Caco-2 (cell line): ENCODE data around the gene LEFTY2. TPM values are rescaled to one million over a fixed set of nuclear protein-coding genes. Genes with fewer than 3 reads are reported as not detected.
A peak's percentile ranks its signal among the peaks of the same experiment; 100 is the strongest.

Source experiments
- BruUV-seq: library from RNA; stranded (reverse); fragments of 400-500 nt; replicated peaks from 2 replicates; lab custom pipeline; 2021; lab: Mats Ljungman, UMichigan
- CTCF ChIA-PET: fragments of 300-600 bp; sonication (Branson Sonifier 250); formaldehyde crosslinking; loops from one replicate; lab custom pipeline; 2022; ENCODE audit warnings: antibody characterized with exemption; lab: Charles Lee
- POLR2A ChIA-PET: fragments of 300-600 bp; sonication (Branson Sonifier 250); formaldehyde crosslinking; loops from one replicate; lab custom pipeline; 2022; ENCODE audit warnings: antibody characterized with exemption; lab: Charles Lee
- DNase-seq, 2 experiments: peaks; one replicate each; pipeline versions ENCODE4 v3.0.0 to v3.0.0-alpha.2; 2020 to 2022
- H3K27me3 ChIP-seq: replicated peaks from 2 replicates; pipeline ENCODE4 v1.6.0; 2011; ENCODE audit warnings: low read length; ENCODE audit not compliant: control insufficient read depth, insufficient read depth
- H3K36me3 ChIP-seq: 2 replicates; pipeline ENCODE4 v1.5.1; 2011; ENCODE audit warnings: low read length; ENCODE audit not compliant: control insufficient read depth, insufficient read depth
- H3K4me1 ChIP-seq: fragments of 250-450 bp; sonication (Bioruptor Pico); 2 replicates; pipeline ENCODE4 v1.5.1; 2020; ENCODE audit warnings: mild to moderate bottlenecking
- H3K4me3 ChIP-seq: 2 replicates; pipeline ENCODE4 v1.5.1; 2011; ENCODE audit warnings: low read depth, mild to moderate bottlenecking, control low read depth, low read length
- H3K9me3 ChIP-seq: fragments of 250-450 bp; sonication (Bioruptor Pico); 2 replicates; pipeline ENCODE4 v1.5.1; 2020; ENCODE audit warnings: mild to moderate bottlenecking, moderate library complexity
- H3K27ac Mint-ChIP-seq: one replicate; pipeline ENCODE4 v1.8.0; 2022; ENCODE audit warnings: mixed read lengths; ENCODE audit not compliant: unreplicated experiment
- H3K27me3 Mint-ChIP-seq: one replicate; pipeline ENCODE4 v1.8.0; 2022; ENCODE audit warnings: mixed read lengths; ENCODE audit not compliant: insufficient read depth, unreplicated experiment
- H3K36me3 Mint-ChIP-seq: one replicate; pipeline ENCODE4 v1.8.0; 2022; ENCODE audit warnings: mild to moderate bottlenecking, mixed read lengths; ENCODE audit not compliant: insufficient read depth, unreplicated experiment
- H3K4me1 Mint-ChIP-seq: one replicate; pipeline ENCODE4 v1.8.0; 2022; ENCODE audit warnings: low read depth, mixed read lengths; ENCODE audit not compliant: unreplicated experiment
- H3K4me3 Mint-ChIP-seq: one replicate; pipeline ENCODE4 v1.8.0; 2022; ENCODE audit warnings: mild to moderate bottlenecking, moderate library complexity, mixed read lengths; ENCODE audit not compliant: unreplicated experiment
- H3K9me3 Mint-ChIP-seq: one replicate; pipeline ENCODE4 v1.8.0; 2022; ENCODE audit warnings: mixed read lengths; ENCODE audit not compliant: unreplicated experiment
- CTCF ChIP-seq, 2 experiments: fragments of 200-600 bp in 1 of 2; IDR thresholded peaks; 1 replicate in 1 of 2; 2 replicates in 1 of 2; pipeline versions ENCODE4 v1.5.1 to v1.8.0; 2011 to 2022; ENCODE audit warnings: antibody characterized with exemption in 1 of 2, control low read depth in 1 of 2, inconsistent platforms in 1 of 2, low read depth in 1 of 2, low read length in 1 of 2, mild to moderate bottlenecking in 1 of 2, moderate library complexity in 1 of 2; ENCODE audit not compliant: insufficient read depth in 1 of 2, severe bottlenecking in 1 of 2, unreplicated experiment in 1 of 2
- intact Hi-C: fragments of 100-400 bp; cut with micrococcal nuclease; formaldehyde crosslinking; loops from one replicate; pipeline ENCODE4 v1.10.0; 2022; ENCODE audit not compliant: unreplicated experiment
- total RNA-seq: library from RNA; stranded (reverse); gene quantifications from 2 replicates; pipeline ENCODE4 v1.2.3, GENCODE V29; 2022

Gene LEFTY2
- total RNA-seq, 1 experiment from 2014 or later, result not detected

- H3K4me3 Mint-ChIP-seq, result no peak overlapping the region
- DNase-seq, result no peak
- peaks cover 16% of the 10 kb centered on the region for H3K36me3 Mint-ChIP-seq
- H3K4me1 ChIP-seq, result no peaks in the 10 kb centered on the region
- H3K4me3 ChIP-seq, result no peak overlapping the region
- intact Hi-C loops, result no loop called here
- 0 out of 2 replicates have a peak, but pooled peaks cover 3% of the 10 kb centered on the region for H3K36me3 ChIP-seq
- POLR2A ChIA-PET, result interaction anchor here (0.6 kb wide), 1 partner anchor 51 kb away, joined by 17 read pairs; no protein-coding TSS in a partner anchor
- H3K27ac Mint-ChIP-seq, result no peak overlapping the region
- H3K9me3 ChIP-seq, result no peaks in the 10 kb centered on the region
- CTCF ChIA-PET, result no interaction called here
- H3K27me3 ChIP-seq, result no peaks in the 10 kb centered on the region
- no peaks in the 10 kb centered on the region for H3K27me3 Mint-ChIP-seq
- no peak for TF ChIP-seq CTCF (IDR thresholded peaks at IDR 0.05; ENCODE audit: insufficient read depth in 1 of 2, low read depth in 1 of 2, low read length in 1 of 2, severe bottlenecking in 1 of 2, unreplicated experiment in 1 of 2)
- BruUV-seq, result no TSS peak
- no peaks in the 10 kb centered on the region for H3K4me1 Mint-ChIP-seq
- no peaks in the 10 kb centered on the region for H3K9me3 Mint-ChIP-seq
Measured at GRCh38 chr1:225926551-225927113, 14.4 kb downstream of the LEFTY2 start.

DNA sequence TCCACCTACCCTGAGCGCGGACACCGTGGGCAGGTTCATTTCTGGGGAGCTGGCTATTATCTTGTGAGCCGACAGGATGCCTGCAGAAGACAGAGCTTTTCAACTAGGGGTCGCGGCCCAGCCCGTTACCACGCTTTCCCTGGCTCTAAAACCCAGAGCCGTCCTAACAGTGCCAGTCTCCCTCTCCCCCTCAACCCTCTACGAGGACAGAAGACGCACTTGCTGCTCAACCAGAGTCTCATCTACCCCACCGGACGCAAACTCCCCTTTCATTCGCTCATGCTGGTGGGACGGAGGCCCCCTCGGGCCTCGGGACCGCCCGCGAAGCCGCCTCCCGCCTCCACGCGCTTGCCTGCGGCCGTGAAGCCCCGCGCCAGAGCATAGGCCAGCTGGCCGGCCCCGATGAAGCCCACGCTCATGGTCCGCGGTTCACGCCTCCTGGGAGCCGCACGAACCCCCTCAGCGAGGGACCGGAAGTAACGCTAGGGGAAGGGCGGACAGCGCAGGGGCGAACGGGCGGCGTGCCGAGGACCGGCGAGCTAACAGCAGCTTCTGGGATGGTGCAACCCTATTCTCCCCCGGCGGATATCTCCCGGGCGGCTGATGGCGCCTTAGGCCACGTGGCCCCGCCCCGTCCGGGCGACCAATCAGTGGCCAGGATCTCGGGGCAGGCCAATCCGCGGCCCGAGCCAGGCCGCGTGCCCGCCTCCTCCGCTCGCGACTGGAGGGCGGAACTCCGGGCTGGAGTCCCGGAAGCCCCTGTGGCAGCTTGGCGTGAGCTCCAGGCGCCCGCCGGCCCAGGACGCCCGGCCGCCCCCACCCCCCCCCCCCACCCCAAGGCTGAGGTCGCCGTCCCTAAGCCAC lies 17.1 kb downstream of the LEFTY2 start, which contains the start of gene PYCR2:
PYCR2 (minus strand) TSS at position 559 of the 864 bp plus-strand sequence; CDS start at position 419, 140 bp downstream.
- DNase-seq, result peak; percentile 95 to 98
- Mint-ChIP-seq H3K36me3 (peaks cover 37% of the 10 kb centered on the region), H3K27me3 (no peaks in the 10 kb centered on the region), H3K4me3 (peak within 1 kb of the TSS; percentile 95), H3K9me3 (no peaks in the 10 kb centered on the region), H3K27ac (peak within 1 kb of the TSS; percentile 94), H3K4me1 (no peaks in the 10 kb centered on the region)
- Histone ChIP-seq H3K36me3 (peaks cover 5% of the 10 kb centered on the region), H3K4me1 (no peaks in the 10 kb centered on the region), H3K27me3 (no peaks in the 10 kb centered on the region), H3K4me3 (peak within 1 kb of the TSS; percentile 81), H3K9me3 (no peaks in the 10 kb centered on the region)
- TF ChIP-seq CTCF (IDR thresholded peaks at IDR 0.05; ENCODE audit: insufficient read depth in 1 of 2, low read depth in 1 of 2, low read length in 1 of 2, severe bottlenecking in 1 of 2, unreplicated experiment in 1 of 2), result no peak
- intact Hi-C loops, result loop anchor here (1.0 to 5.0 kb wide), 2 partner anchors 43 to 48 kb away; no protein-coding TSS in a partner anchor
- POLR2A ChIA-PET, result interaction anchor here (0.6 to 1.9 kb wide), 14 partner anchors 13 to 1580 kb away, joined by 3 to 33 read pairs (median 5); partner anchors contain the start of genes H3-3A, SDE2, SRP9 and TMEM63A
- CTCF ChIA-PET, result interaction anchor here (0.5 to 1.5 kb wide), 11 partner anchors 15 to 755 kb away, joined by 3 to 11 read pairs (median 5); partner anchors contain the start of genes LEFTY1, SRP9 and TMEM63A
- BruUV-seq, result TSS peak; percentile 73

DNA sequence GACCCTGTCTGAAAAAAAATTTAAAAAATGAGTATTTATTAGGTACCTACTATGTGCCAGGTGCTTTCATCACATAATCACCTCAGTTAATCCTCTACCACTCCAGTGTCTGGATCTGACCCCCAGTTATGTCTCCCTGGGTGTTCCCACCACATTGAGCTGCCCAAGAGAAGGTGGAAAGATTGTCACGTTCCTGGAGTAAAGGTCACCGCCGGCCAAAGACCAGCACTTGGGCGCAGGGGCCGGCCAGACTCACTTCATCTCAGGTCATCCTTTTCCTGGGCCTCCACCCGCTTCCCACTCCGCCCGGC lies 17.7 kb downstream of the LEFTY2 start:
- Mint-ChIP-seq H3K36me3 (peaks cover 37% of the 10 kb centered on the region), H3K27ac (peak overlapping the region; percentile 94), H3K4me3 (peak overlapping the region; percentile 95), H3K27me3 (no peaks in the 10 kb centered on the region), H3K9me3 (no peaks in the 10 kb centered on the region), H3K4me1 (no peaks in the 10 kb centered on the region)
- H3K27me3 ChIP-seq, result no peaks in the 10 kb centered on the region
- ChIA-PET POLR2A (interaction anchor here (0.6 to 1.9 kb wide), 4 partner anchors 13 to 110 kb away, joined by 3 to 33 read pairs (median 5); partner anchors contain the start of genes SDE2 and TMEM63A), CTCF (interaction anchor here (0.7 to 1.5 kb wide), 4 partner anchors 16 to 145 kb away, joined by 3 to 9 read pairs (median 7); partner anchors contain the start of genes SRP9 and TMEM63A)
- peak in 1 of 2 experiments; percentile 44 for DNase-seq
- intact Hi-C loops, result loop anchor here (5.0 kb wide), 1 partner anchor 49 kb away; no protein-coding TSS in a partner anchor
- no TSS peak for BruUV-seq
- TF ChIP-seq CTCF (IDR thresholded peaks at IDR 0.05; ENCODE audit: insufficient read depth in 1 of 2, low read depth in 1 of 2, low read length in 1 of 2, severe bottlenecking in 1 of 2, unreplicated experiment in 1 of 2), result no peak
- H3K9me3 ChIP-seq, result no peaks in the 10 kb centered on the region
- peaks cover 5% of the 10 kb centered on the region for H3K36me3 ChIP-seq
- H3K4me1 ChIP-seq, result no peaks in the 10 kb centered on the region
- peak overlapping the region; percentile 81 for H3K4me3 ChIP-seq
